NCI-H69 (cell line): ENCODE results near the gene ELAC1.
A peak's percentile ranks its signal among the peaks of the same experiment; 100 is the strongest.
"Not testable (repeated sequence)": the region's sequence is repeated elsewhere in the genome, so short reads cannot be mapped to it uniquely, and the experiment has no call there.

Experiments
- DNase-seq: peaks from one replicate; lab custom pipeline; 2025; lab: John Stamatoyannopoulos, UW

The ELAC1 gene

DNA sequence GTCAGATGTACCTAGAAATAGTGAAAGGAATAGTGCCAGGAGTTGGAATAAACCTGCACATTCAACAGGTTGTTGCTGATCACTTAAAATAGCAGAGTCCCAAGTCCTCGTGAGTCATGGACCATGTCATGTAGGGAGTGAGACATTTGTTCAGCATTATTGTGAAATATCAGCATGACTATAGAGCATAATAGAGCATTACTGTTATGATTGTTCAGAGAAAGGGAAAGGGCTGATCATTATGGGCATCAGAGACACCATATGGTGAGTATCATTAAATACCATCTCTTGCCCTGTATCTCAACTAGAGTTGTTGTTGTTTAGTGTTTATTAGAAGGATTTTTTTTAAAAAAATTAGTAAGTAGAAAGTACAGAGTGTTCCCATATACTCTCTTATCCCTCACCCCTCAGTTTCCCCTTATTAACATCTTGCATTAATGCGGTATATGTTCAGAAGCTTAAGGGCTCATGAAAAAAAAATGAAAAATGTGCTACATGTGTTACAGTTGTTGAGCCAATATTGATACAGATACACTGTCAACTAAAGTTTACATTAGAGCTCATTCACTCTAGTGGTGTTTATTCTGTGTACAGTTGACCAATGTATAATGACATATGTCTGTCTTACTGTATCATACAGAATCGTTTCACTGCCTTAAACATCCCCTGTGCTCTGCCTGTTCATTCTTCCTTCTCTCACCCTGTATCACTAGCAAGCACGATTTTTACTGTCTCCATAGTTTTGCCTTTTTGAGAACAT lies 5.7 kb downstream of the ELAC1 start:
- DNase-seq: peak; percentile 37

DNA sequence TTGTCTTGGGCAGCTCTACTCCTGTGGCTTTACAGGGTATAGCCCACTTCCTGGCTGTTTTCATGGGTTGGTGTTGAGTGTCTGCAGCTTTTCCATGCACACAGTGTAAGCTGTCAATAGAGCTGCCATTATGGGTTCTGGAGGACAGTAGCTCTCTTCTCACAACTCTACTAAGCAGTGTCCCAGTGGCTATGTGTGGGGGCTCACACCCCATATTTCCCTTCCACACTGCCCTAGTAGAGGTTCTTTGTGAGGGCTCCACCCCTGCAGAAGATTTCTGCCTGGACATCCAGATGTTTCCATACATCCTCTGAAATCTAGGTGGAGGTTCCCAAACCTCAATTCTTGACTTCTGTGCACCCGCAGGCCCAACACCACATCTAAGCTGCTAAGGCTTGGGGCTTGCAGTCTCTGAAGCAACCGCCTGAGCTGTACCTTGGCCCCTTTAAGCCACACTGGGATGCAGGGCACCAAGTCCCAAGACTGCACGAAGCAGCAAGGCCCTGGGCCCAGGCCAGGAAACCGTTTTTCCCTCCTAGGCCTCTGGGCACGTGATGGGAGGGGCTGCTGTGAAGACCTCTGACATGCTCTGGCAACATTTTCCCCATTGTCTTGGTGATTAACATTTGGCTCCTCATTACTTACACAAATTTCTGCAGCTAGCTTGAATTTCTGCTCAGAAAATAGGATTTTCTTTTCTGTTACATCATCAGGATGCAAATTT lies 9.4 kb downstream of the ELAC1 start:
- DNase-seq: no peak

DNA sequence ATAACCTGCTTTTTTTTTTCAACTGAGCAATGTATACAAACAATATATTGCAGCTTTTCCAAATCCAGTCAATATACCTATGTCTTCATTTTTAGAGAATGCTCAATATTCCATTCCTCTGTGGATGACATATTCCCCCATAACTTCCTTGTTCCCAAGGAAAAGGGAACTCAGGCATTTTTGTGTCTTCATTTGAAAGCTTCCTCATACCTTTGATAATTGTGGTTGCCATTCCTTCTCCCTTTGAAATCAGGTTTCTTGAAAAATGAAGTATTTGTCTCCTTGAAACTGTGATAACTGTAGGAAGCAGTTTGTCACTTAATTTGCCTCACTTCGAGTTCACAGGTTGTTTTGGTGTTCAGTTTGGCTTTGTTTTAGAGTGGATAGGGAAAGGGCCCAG lies 13.5 kb downstream of the ELAC1 start:
- no peak for DNase-seq

DNA sequence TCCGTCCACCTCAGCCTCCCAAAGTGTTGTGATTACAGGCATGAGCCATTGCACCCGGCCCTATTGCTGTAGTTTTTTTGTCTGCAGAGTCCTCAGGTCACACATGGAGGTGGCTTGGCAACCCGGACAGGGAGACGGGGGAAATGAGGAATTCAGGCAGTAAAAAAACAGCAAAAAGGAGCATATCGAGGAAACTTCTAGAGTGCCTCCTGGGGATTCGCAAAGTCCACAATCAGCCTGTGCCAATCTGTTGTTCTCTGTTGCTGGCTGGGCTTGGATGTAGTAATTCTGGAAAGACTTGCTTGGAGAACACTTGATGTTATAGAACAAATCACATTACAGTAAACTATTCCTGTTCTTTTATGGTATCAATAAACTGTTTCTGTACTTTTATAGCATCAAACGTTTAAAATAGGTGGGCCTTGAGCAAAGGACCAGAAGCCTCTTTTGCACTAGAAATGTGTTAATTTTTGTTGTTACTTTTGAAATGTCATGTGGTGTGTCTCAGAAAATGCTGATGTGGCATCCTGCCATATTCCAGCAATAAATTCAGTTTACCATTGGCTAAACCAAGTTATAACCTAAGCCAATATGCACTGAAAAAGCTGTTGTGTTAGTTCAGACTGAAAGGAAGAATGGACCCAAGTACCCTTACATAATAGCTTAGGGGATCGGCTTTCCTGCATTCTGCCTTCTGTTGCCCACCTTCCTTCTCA lies 14.4 kb downstream of the ELAC1 start:
- peak; percentile 89 for DNase-seq

DNA sequence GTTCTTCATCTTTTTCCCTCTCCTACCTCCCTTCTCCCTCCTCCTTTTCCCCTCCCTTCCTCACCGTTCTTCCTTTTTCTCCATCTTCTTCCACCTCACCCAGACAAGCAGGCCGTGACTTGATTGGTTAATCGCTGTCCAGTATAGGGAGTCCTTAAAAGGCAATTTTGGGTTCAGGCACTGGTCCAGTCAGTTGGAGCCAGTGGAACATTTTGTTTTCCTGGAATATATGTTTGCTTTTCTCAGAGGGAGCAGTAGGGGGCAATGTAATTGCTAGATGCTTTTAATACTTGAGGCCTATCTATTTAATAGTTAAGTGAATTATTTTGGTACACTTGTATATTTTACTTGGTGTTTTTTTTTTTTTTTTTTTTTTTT lies 15.0 kb downstream of the ELAC1 start:
- peak; percentile 89 for DNase-seq

DNA sequence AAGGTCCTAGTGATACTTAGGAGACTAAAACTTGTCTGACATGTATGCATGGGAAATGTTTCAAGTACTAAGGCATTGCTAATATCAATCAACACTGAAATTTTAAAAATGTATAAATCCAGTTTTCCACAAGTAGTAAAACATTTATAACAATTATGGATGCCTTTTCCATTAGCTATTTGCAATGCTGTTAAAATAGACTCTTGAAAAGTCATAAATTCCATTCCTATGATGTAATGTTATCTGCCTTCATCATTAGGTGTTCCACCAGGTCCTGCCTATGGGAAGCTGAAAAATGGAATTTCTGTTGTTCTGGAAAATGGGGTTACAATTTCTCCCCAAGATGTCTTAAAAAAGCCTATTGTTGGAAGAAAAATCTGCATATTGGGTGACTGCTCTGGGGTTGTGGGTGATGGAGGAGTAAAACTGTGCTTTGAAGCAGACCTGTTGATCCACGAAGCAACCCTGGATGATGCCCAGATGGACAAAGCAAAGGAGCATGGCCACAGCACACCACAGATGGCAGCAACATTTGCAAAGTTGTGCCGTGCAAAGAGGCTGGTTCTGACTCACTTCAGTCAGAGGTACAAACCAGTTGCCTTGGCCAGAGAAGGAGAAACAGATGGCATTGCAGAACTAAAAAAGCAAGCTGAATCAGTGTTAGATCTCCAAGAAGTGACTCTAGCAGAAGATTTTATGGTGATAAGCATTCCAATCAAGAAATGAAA lies 18.7 kb downstream of the ELAC1 start:
- no peak for DNase-seq

DNA sequence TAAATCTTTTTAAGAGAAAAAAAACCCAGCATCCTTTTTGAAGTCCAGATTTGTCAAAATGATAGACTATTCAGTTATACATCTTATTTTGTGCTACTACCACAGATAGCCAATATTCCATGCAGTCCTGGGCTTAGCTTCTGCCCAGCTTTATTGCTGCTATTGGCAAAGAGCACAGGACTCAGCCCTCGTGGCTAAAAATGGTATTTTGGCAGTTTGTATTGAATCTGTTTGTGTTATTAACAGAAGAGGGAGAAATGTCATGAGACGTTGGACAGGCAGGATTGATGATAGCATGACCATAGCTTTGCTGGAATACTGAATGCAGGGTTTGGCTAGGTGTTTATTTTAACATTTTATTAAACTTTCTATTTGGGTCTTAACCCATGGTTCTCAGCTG lies 19.4 kb downstream of the ELAC1 start:
- no peak for DNase-seq

DNA sequence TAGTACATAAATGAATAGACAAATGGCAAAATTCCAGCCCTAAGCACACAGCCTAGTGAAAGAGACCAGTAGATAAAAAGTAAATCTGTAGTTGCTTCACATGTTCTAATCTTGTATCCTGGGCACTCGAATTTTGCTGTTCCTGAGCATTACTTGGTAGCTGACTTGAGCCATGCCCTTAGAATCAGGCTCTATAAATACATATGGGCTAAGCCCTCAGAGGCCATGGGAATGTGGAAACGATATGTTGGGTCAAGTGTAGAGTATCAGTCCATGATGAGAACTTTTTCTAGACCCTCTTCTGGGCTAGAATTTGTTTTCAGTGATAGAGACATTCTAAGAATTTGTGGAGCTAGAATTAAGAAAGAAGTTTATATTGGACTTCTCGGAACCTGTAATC lies 21.9 kb downstream of the ELAC1 start:
- DNase-seq: no peak

DNA sequence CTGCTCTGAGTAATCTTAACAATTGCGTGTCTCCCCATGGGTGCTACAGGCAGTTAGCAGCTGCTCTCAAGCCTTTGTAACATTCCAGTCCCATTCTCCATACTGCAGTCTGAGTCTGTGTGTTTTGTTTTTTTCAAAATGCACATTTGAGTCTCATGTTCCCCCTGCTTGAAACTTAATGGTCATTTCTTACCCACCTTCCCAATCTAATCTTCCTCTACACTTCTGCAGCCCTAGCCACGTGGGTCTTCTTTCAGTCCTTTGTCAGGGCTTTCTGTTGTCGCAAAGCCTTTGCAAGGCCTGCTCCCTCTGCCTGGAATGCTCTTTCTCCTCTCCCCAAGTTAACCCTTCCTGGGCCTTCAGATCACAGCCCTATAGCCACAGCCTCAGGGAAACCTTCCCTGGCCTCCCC lies 24.5 kb downstream of the ELAC1 start:
- no peak for DNase-seq

DNA sequence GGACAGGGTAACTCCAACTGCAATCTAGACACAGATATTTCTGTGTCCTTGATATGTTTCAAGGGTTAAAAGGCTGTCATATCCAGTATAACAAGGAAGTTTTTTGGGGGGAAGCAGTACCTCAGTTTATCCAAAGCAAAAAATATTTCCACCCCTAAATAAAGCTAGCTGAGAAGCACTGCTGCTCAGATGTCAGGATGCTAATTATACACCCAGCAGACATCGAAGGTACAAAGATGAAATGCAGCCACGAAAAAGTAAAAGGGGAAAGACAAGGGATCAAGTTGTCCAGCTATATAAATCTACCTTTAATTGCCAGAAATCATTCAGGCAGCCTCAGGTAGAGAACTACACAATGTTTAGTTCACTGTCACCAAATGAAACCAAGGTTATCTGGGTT lies 26.2 kb downstream of the ELAC1 start:
- no peak for DNase-seq

DNA sequence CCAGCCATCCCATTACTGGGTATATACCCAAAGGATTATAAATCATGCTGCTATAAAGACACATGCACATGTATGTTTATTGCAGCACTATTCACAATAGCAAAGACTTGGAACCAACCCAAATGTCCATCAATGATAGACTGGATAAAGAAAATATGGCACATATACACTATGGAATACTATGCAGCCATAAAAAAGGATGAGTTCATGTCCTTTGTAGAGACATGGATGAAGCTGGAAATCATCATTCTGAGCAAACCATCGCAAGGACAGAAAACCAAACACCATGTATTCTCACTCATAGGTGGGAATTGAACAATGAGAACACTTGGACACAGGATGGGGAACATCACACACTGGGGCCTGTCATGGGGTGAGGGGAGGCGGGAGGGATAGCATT lies 35.3 kb downstream of the ELAC1 start:
- not testable (repeated sequence) for DNase-seq

DNA sequence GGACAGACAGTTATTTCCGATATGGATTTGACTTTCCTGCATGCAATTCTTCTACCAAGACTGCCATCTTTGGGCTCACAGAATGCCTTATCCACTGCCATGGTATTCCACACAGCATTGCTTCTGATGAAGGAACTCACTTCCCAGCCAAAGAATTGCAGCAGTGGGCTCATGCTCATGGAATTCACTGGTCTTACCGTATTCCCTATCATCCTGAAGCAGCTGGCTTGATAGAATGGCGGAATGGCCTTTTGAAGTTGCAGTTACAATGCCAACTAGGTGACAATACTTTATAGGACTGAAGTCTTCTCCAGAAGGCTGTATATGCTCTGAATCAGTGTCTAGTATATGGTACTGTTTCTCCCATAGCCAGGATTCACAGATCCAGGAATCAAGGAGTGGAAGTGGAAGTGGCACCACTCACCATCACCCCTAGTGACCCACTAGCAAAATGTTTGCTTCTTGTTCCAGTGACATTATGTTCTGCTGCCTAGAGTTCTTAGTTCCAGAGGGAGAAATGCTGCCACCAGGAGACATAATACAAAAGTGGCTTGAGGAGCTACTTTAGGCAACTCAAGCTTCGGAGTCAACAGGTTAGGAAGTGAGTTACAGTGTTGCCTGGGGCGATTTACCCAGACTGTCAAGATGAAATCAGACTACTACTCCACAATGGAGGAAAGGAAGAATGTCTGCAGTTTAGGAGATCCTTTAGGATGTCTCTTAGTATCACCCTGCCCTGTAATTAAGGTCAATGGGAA lies 38.4 kb downstream of the ELAC1 start:
- peak; percentile 37 for DNase-seq

DNA sequence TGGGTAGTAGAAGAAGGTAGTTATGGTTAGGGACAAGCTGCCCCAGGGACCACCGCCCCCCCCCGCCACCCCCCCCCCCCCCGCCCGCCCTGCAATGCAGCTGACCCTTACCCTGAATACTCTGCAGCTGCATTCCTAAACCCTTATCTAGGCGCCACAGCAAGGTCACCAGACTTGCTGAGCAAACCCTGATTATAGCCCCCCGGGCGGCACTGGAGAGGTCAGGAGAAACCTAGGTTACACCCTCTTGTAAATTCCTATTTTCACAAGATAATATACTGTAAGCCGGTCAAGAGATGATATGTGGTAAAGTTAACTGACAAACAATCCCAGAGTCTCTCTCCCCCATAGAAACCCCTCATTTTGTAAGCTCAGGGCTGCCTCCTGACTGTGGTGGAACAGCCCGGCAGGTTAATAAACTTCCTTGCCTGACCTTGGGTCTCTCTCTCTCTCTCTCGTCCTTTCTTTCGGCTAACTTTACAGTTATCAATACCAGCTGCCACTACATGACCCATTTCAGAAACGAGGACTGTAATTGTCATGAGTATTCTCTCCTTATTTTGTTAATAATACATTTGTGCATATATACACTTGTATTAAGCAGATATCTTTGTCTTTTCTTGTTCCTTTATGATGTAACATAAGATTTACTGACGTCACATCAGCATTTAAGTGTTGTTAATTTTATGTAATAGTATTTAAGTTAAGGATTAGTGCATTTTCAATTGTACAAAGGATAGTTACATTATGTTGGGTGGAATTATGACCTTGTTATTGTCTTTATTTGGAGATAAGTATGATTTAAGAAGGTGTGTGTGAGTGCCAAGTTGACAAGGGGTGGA lies 39.3 kb downstream of the ELAC1 start:
- no peak for DNase-seq

DNA sequence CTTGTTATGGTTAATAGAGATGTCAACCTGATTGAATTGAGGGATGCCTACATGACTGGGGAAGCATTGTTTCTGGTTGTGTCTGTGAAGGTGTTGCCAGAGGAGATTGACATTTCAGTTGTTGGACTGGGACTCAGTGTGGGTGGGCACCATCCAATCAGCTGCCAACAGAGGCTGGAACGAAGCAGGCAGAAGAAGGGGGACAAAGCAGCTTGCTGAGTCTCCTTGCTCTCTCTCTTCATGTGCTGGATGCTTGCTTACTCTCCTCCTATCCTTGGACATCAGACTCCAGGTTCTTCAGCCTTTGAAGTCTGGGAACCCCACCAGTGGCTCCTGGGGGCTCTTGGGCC lies 39.9 kb downstream of the ELAC1 start:
- DNase-seq: no peak

DNA sequence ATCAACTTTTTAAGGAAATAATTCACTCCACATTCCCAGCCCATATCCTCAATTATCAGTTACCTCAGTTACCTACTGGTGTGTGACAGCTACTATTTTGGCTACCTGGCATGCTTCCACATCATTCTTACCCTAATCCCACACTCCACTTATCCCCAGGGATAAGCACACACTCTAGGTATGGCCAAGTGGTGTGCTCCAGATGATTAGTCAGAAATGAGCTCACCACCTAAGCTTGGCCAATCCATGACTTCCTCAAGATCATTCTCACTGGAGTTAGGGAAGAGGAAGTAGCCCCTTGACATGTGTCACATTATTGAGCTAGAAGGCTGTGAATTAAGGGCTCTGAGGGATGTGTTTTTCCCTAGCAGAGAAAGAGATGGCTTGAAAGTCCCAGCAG lies 41.2 kb downstream of the ELAC1 start:
- peak; percentile 98 for DNase-seq

DNA sequence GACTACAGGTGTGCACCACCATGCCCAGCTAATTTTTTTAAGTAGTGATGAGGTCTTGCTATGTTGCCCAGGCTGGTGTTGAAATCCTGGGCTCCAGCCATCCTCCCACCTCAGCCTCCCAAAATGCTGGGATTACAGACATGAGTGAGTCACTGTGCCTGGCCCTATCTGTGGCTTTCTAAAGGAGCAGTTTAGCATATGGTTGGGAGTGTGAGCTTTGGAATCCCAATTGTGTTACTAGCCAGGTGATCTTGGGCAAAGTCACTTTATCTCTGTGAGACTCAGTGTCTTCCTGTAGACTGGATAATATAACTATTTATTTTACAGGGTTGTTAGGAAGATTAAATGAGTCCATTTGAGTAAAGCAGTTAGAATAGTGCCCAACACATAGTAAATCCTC lies 42.4 kb downstream of the ELAC1 start:
- no peak for DNase-seq

DNA sequence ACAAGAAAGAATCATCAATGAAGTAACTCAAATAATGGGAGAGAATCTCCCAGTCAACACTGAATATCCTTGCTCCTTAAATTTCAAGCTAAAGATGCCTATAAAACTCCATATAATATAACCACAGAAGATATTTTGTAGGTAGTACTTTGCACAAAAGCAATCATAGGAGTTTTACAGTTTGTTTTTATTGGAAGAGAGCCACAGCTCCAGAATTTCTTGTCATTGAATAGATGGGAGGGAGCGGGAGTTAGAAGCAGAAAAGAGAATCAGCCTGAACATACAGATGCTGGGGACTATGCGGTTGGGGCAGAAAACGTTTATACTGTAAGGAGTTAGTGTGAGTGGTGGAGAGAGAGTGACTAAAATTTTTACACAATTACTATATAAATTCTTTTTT lies 43.9 kb downstream of the ELAC1 start:
- DNase-seq: no peak

DNA sequence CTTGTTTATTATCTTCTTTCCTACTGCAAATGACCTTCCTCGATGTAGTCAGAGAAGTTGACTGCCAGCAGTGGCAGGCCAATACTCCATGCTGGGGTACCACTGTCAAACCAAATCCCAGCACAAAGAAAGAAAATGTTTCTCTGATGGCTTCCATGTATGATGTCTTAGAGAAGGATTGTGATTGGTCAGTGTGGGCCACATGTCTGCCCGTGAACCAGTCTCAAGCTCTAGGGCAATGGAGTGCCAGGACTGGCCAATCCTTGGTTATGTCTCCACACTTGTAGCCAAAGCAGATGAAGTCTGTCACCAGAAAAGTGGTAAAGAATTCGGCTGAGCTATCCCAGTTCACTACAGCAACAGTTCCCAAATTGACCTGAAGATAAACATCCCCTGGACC lies 44.6 kb downstream of the ELAC1 start:
- no peak for DNase-seq

DNA sequence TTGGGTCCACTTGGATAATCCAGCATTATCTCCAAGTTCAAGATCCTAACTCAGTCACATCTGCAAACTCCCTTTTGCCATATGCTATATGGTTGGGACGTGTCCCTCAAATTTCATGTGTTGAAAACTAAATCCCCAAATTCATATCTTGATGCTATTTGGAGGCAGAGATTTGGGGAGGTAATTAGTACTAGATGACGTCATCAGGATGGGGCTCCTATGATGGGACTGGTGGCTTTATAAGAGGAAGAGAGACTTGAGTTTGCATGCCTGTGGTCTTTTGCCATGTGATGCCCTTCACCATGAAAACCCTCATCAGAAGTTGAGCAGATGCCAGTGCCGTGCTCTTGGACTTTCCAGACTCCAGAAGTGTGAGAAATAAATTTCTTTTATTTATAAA lies 45.4 kb downstream of the ELAC1 start:
- no peak for DNase-seq

DNA sequence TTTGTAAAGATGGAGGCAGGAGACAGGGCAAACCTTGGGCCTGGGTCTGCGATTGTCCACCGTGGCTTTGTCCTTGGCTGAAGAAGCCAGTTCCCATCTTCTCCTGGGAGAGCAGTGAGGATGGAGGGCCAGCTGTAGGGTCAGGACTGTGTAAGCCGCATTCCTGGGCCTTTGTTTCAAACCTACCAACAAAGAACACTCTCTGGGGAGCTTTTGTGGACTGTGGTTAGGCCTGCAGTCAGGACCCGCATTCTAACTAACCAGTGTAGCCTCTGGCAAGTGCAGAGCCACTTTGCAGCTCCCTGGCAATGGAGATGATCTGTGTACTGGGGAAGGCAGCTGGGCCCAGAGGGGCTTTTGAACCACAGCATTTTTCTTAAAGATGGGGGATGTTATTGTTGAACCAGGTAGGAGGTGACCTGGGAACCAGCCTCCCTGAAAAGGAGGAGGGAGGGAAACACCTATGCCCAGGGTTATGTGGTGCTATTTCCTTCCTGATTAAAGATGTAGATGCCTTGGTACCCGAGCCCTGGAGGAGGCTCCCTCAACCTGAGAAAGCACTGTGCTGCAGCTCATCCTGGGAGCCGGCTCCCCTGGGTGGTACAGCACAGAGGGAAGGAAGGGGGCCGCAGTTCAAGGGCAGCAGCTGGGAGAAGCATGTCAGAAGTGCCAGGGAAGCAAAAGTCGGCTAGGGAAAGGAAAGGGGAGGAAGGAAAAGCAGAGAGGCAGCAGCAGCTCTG lies 49.5 kb downstream of the ELAC1 start:
- no peak for DNase-seq
